ENCODE measurements around the gene RANGAP1. TPM values are rescaled to one million over a fixed set of nuclear protein-coding genes. Genes with fewer than 3 reads are reported as not detected.

Gene RANGAP1
- total and polyA plus RNA-seq, 2 of the 13 experiments (the other 11 are each of a cell fraction or from before 2014, with no cell fraction given): 51.8 to 83.9 TPM

DNA sequence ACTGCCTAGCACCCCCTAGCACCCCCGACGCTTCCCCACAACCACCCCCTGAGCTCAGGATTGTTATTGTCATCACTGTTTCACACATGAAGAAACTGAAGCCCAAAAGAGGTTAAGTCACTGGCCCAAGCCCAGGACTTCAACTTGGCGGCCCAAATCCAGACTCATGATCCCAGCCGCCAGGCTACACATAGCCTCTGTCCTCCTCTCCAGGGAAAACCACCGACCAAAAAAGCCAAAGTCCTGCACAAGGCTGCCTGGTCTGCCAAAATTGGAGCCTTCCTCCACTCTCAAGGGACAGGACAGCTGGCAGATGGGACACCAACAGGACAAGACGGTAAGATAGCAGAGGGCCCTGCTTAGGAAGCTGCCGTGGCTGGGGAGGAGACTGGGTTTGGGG lies 70.1 kb downstream of the RANGAP1 start:
- POLR2A ChIA-PET: no interaction called here
- intact Hi-C loops (cut with micrococcal nuclease; ENCODE audit: unreplicated experiment) (no loop called here), in situ Hi-C loops (cut with HindIII; ENCODE audit: extremely low pct_ligation_motif_present, low pct_unique_long_range_greater_than_20kb) (no loop called here)
- 93% methylated on average over 7 of the region's 7 CpGs for WGBS (ENCODE audit: low lambda C conversion rate)
- CTCF ChIA-PET (ENCODE audit: low intra/inter-chr PET ratio, low total read pairs): no interaction called here
- Histone ChIP-seq H3K4me3 (replicated peaks in 1 of 3; ENCODE audit: insufficient read depth in 1 of 3, low read depth in 2 of 3, low read length in 3 of 3) (no peak overlapping the region), H3K9ac (ENCODE audit: insufficient read depth, low read depth, low read length) (no peak overlapping the region), H4K20me1 (ENCODE audit: insufficient read depth, low read length) (no peaks in the 10 kb centered on the region), H3K4me2 (ENCODE audit: low read depth, low read length) (no peak overlapping the region), H2AFZ (ENCODE audit: low read length) (no peak overlapping the region), H3K36me3 (replicated peaks in 1 of 2; ENCODE audit: control insufficient read depth in 1 of 2, insufficient read depth in 2 of 2, low read length in 2 of 2) (peaks cover 3 to 25% of the 10 kb centered on the region in 2 experiments; a peak in 4 of 5 replicates), H3K4me1 (ENCODE audit: insufficient read depth, low read length) (no peaks in the 10 kb centered on the region), H3K27ac (ENCODE audit: extremely low read length, insufficient read depth, low read length) (no peak overlapping the region), H3K27me3 (ENCODE audit: control insufficient read depth in 1 of 2, insufficient read depth in 2 of 2, low read length in 2 of 2) (no peaks in the 10 kb centered on the region; a peak in 1 of 5 replicates), H3K79me2 (ENCODE audit: insufficient read depth, low read length) (no peaks in the 10 kb centered on the region), H3K9me3 (ENCODE audit: low read length) (no peaks in the 10 kb centered on the region)
- no peak for TF ChIP-seq CHD2 (IDR thresholded peaks at IDR 0.05; ENCODE audit: low read depth, low read length)
- TF ChIP-seq, protein P1, sequence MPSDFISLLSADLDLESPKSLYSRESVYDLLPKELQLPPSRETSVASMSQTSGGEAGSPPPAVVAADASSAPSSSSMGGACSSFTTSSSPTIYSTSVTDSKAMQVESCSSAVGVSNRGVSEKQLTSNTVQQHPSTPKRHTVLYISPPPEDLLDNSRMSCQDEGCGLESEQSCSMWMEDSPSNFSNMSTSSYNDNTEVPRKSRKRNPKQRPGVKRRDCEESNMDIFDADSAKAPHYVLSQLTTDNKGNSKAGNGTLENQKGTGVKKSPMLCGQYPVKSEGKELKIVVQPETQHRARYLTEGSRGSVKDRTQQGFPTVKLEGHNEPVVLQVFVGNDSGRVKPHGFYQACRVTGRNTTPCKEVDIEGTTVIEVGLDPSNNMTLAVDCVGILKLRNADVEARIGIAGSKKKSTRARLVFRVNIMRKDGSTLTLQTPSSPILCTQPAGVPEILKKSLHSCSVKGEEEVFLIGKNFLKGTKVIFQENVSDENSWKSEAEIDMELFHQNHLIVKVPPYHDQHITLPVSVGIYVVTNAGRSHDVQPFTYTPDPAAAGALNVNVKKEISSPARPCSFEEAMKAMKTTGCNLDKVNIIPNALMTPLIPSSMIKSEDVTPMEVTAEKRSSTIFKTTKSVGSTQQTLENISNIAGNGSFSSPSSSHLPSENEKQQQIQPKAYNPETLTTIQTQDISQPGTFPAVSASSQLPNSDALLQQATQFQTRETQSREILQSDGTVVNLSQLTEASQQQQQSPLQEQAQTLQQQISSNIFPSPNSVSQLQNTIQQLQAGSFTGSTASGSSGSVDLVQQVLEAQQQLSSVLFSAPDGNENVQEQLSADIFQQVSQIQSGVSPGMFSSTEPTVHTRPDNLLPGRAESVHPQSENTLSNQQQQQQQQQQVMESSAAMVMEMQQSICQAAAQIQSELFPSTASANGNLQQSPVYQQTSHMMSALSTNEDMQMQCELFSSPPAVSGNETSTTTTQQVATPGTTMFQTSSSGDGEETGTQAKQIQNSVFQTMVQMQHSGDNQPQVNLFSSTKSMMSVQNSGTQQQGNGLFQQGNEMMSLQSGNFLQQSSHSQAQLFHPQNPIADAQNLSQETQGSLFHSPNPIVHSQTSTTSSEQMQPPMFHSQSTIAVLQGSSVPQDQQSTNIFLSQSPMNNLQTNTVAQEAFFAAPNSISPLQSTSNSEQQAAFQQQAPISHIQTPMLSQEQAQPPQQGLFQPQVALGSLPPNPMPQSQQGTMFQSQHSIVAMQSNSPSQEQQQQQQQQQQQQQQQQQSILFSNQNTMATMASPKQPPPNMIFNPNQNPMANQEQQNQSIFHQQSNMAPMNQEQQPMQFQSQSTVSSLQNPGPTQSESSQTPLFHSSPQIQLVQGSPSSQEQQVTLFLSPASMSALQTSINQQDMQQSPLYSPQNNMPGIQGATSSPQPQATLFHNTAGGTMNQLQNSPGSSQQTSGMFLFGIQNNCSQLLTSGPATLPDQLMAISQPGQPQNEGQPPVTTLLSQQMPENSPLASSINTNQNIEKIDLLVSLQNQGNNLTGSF (CRISPR knock-in tag; IDR thresholded peaks at IDR 0.05): no peak
- TF ChIP-seq, protein P2, sequence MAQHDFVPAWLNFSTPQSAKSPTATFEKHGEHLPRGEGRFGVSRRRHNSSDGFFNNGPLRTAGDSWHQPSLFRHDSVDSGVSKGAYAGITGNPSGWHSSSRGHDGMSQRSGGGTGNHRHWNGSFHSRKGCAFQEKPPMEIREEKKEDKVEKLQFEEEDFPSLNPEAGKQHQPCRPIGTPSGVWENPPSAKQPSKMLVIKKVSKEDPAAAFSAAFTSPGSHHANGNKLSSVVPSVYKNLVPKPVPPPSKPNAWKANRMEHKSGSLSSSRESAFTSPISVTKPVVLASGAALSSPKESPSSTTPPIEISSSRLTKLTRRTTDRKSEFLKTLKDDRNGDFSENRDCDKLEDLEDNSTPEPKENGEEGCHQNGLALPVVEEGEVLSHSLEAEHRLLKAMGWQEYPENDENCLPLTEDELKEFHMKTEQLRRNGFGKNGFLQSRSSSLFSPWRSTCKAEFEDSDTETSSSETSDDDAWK (CRISPR knock-in tag; IDR thresholded peaks at IDR 0.05): no peak
- no peak for TF ChIP-seq ATF7-NPFF (CRISPR knock-in tag; IDR thresholded peaks at IDR 0.05; ENCODE audit: low read depth)
- no peak for TF ChIP-seq PCBP2 (optimal IDR thresholded peaks at IDR 0.05; ENCODE audit: low read depth, low read length, poor library complexity, severe bottlenecking)
- no peak for TF ChIP-seq ZNF124 (CRISPR knock-in tag; IDR thresholded peaks at IDR 0.05)
- BruUV-seq (replicated peaks): no TSS peak
- no peak for ATAC-seq
- no peak for DNase-seq (ENCODE audit: low spot score)
- FAIRE-seq: no peak
